BLaER1 treated with 17β-estradiol and CSF1 and Interleukin-3, amounts not matched to agents 10 nM and 100 nM (cell line): Measurements from ENCODE around the gene CACHD1.
A peak's percentile ranks its signal among the peaks of the same experiment; 100 is the strongest.

Experiments
- H3K27ac ChIP-seq, 11 experiments: shearing (Covaris generic); formaldehyde crosslinking; 2 replicates each; pipeline ENCODE4 v1.8.1; 2022
- H3K27me3 ChIP-seq, 11 experiments: shearing (Covaris generic); formaldehyde crosslinking; 2 replicates each; pipeline ENCODE4 v1.8.1; 2022
- H3K36me3 ChIP-seq, 11 experiments: shearing (Covaris generic); formaldehyde crosslinking; 2 replicates each; pipeline ENCODE4 v1.8.1; 2022
- H3K4me1 ChIP-seq, 10 experiments: shearing (Covaris generic); formaldehyde crosslinking; 2 replicates each; pipeline ENCODE4 v1.8.1; 2022
- H3K4me2 ChIP-seq, 11 experiments: shearing (Covaris generic); formaldehyde crosslinking; 2 replicates each; pipeline ENCODE4 v1.8.1; 2022
- H3K4me3 ChIP-seq, 10 experiments: shearing (Covaris generic); formaldehyde crosslinking; 2 replicates each; pipeline ENCODE4 v1.8.1; 2022
- H3K9ac ChIP-seq, 11 experiments: shearing (Covaris generic); formaldehyde crosslinking; 2 replicates each; pipeline ENCODE4 v1.8.1; 2022
- H3K9me3 ChIP-seq, 11 experiments: shearing (Covaris generic); formaldehyde crosslinking; replicated peaks in 1 of 11; 2 replicates each; pipeline ENCODE4 v1.8.1; 2022
- H4K20me1 ChIP-seq, 11 experiments: shearing (Covaris generic); formaldehyde crosslinking; 2 replicates each; pipeline ENCODE4 v1.8.1; 2022
- Cebpa-rat ChIP-seq, 11 experiments: shearing (Covaris generic); IDR thresholded peaks; 2 replicates each; pipeline ENCODE4 v1.8.1; 2022

The CACHD1 gene

DNA sequence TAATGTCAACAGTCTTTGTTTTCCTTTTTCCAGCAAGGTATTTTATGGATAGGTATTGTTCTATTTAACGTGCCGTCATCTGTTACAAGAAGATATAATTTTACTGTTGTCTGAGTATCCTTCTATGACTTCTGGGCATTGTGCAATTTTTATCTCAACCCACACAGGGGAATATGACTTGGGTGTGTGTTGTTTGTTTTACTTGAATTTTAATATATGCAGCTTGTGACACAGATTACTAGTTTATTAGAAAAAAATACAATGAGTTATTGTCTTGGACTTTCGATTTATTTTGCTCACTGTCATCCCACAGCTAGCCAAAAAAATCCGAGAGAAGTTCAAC, 111.9 kb downstream of the CACHD1 start:
- Histone ChIP-seq H3K9me3 (no peaks in the 10 kb centered on the region), H3K9ac (no peak overlapping the region), H3K4me1 (peaks cover 0 to 4% (median 0%) of the 10 kb centered on the region in 10 experiments; a peak in 1 of 20 replicates), H3K4me3 (no peak overlapping the region), H3K27me3 (no peaks in the 10 kb centered on the region), H3K4me2 (no peak overlapping the region), H3K27ac (no peak overlapping the region), H4K20me1 (no peaks in the 10 kb centered on the region), H3K36me3 (peaks cover 0 to 29% (median 4%) of the 10 kb centered on the region in 11 experiments; a peak in 7 of 22 replicates)
- no peak for TF ChIP-seq Cebpa-rat (IDR thresholded peaks at IDR 0.05)

DNA sequence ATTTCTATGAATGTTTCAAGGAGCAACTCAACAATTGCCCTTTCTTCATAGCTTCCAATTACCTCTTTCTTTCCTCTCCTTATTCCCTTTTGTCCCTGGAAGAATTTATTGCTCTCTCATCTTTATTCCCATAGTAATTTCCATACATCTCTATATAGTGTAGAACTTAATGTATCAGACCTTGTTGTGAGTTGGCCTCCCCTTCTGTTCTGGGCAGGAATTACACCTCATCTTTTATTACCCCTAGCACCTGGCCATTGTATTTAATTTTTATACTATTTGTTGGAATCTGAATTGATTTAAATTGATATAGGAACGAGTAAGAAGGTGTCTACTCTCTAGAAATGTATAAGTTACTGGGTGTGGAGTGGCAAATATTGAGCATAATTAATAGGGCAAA, 114.5 kb downstream of the CACHD1 start:
- no peak overlapping the region for H3K27ac ChIP-seq
- no peak overlapping the region for H3K9ac ChIP-seq
- no peaks in the 10 kb centered on the region for H4K20me1 ChIP-seq
- no peak for TF ChIP-seq Cebpa-rat (IDR thresholded peaks at IDR 0.05)
- peaks cover 0 to 33% (median 4%) of the 10 kb centered on the region in 11 experiments; a peak in 10 of 22 replicates for H3K36me3 ChIP-seq
- no peak overlapping the region for H3K4me3 ChIP-seq
- H3K9me3 ChIP-seq, result no peaks in the 10 kb centered on the region
- H3K4me2 ChIP-seq, result no peak overlapping the region
- peaks cover 0 to 4% (median 0%) of the 10 kb centered on the region in 10 experiments; a peak in 1 of 20 replicates for H3K4me1 ChIP-seq
- no peaks in the 10 kb centered on the region for H3K27me3 ChIP-seq

DNA sequence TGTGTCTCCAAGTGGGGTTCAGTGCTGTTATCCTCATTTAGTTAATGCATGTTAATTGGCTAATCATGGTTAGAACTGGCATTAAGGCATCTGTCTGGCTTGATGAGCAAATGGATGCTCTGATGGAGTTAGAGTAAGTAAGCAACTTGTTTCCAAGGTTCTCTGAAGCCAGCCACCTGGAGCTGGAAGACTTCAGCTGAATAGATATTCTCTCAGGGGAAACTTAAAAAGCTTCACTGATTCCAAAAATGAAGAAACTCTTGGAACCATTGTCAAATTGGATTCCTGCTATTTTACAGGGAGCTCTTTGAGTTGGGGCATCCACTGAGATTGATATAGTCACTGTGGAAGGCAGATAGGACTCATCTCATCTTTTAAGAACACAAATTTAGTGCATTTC, 118.9 kb downstream of the CACHD1 start:
- no peak overlapping the region for H3K4me2 ChIP-seq
- H3K4me1 ChIP-seq, result no peaks in the 10 kb centered on the region
- no peak overlapping the region for H3K4me3 ChIP-seq
- H3K36me3 ChIP-seq, result peaks cover 0 to 33% (median 4%) of the 10 kb centered on the region in 11 experiments; a peak in 8 of 22 replicates
- H3K27ac ChIP-seq, result no peak overlapping the region
- no peak overlapping the region for H3K9ac ChIP-seq
- no peaks in the 10 kb centered on the region for H3K9me3 ChIP-seq
- TF ChIP-seq Cebpa-rat (IDR thresholded peaks at IDR 0.05), result no peak
- H4K20me1 ChIP-seq, result no peaks in the 10 kb centered on the region
- no peaks in the 10 kb centered on the region for H3K27me3 ChIP-seq

DNA sequence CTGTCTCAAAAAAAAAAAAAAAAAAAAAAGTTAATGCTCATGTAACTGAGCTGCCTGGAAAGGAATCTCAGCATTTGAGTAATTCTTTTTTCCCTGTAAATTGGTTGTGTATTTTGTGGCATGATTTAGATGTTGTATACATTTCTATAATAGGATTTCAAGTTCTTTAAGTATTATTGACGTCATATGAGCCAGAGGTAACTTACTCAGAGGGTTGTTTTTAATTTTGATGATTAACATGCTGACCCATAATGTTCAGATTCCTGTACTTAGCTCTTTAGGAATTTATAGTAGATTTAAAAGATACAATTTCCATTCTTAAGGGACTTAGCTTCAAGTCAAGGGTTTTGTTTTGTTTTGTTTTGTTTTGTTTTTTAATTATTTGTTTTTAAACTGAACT, 120.4 kb downstream of the CACHD1 start:
- H3K9ac ChIP-seq, result no peak overlapping the region
- no peaks in the 10 kb centered on the region for H4K20me1 ChIP-seq
- H3K4me3 ChIP-seq, result no peak overlapping the region
- H3K36me3 ChIP-seq, result peaks cover 0 to 24% (median 4%) of the 10 kb centered on the region in 11 experiments; a peak in 7 of 22 replicates
- no peak overlapping the region for H3K4me2 ChIP-seq
- no peak overlapping the region for H3K27ac ChIP-seq
- TF ChIP-seq Cebpa-rat (IDR thresholded peaks at IDR 0.05), result no peak
- no peaks in the 10 kb centered on the region for H3K9me3 ChIP-seq
- H3K27me3 ChIP-seq, result no peaks in the 10 kb centered on the region
- H3K4me1 ChIP-seq, result no peaks in the 10 kb centered on the region

DNA sequence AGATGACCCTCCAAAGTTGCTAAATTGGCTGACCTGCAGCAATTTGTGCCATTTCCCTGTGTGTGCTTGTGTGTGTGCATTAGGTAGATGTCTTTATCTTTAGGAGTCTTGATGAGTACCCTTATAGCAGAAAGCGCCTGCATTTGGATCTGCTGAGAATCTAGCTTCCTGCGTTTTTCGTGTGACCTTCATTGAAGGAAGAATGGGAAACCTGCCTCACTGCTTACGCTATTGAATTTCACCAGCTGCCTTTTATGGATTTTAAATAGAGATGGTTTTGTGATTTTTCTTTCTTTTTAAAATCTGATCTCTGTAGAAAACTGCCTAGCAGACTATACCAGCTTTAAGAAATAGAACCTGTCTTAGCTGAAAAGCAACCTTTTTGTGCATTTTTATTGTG, 124.5 kb downstream of the CACHD1 start:
- Histone ChIP-seq H3K9ac (no peak overlapping the region), H3K4me1 (peaks cover 0 to 11% (median 6%) of the 10 kb centered on the region in 10 experiments; a peak in 7 of 20 replicates), H3K4me3 (no peak overlapping the region), H3K9me3 (no peaks in the 10 kb centered on the region), H3K4me2 (no peak overlapping the region), H3K36me3 (peaks cover 0 to 14% (median 0%) of the 10 kb centered on the region in 11 experiments; a peak in 7 of 22 replicates), H3K27me3 (no peaks in the 10 kb centered on the region), H4K20me1 (no peaks in the 10 kb centered on the region), H3K27ac (no peak overlapping the region)
- TF ChIP-seq Cebpa-rat (IDR thresholded peaks at IDR 0.05), result no peak

DNA sequence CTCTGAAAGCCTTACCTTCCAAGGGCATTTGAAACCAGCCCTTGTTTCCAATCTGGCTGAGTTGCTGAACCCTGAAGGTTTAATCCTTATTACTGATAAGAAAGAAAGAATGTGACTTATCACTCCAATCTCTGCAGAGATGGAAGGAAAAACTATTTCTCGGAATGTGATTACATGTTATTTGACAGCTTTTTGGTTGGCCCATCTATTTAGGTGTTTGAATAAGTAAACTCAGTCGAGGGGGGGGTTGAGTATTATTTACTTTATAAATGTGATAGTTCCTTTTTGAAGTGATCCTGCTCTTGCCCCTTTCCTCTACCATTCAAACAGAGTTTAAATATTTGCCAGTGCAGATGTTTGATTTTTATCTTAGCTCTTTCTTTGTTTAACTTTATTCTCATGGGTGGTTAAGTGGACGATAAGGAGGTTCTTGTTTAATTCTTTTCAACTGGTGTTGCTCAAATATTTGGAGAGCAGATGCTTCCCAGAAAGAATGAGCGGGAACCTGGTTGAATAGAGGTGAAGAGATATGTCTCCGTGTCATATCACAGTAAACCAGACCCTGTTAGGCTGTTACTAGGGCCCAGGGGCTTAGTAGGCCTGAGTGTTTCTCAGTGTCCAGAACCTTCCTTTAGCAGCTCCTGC, 126.1 kb downstream of the CACHD1 start:
- no peak for TF ChIP-seq Cebpa-rat (IDR thresholded peaks at IDR 0.05)
- no peaks in the 10 kb centered on the region for H3K27me3 ChIP-seq
- peaks cover 0 to 11% (median 6%) of the 10 kb centered on the region in 10 experiments; a peak in 7 of 20 replicates for H3K4me1 ChIP-seq
- peaks cover 0 to 21% (median 7%) of the 10 kb centered on the region in 11 experiments; a peak in 10 of 22 replicates for H3K36me3 ChIP-seq
- no peak overlapping the region for H3K4me2 ChIP-seq
- no peak overlapping the region for H3K9ac ChIP-seq
- no peaks in the 10 kb centered on the region for H4K20me1 ChIP-seq
- H3K27ac ChIP-seq, result no peak overlapping the region
- peaks cover 0 to 10% (median 0%) of the 10 kb centered on the region in 11 experiments; a peak in 2 of 22 replicates for H3K9me3 ChIP-seq
- no peak overlapping the region for H3K4me3 ChIP-seq

DNA sequence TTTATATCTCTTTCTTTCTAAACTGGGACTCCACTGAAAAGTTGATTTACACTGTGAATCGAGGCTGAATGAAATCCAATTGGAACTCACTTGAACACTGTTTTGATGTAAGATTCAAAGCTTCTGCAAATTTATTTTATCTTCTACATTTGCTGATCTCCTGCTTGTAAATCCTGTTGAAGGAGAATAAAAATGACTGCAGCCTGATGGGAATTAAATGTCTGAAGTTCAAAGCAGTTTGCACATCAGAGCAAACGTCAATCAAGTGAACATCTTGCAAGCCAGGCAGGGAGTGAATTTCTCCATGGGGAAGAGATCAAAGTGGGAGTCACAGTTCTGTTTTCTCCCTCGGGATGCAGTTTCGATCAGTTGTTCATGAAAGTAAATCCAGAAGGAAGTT, 127.2 kb downstream of the CACHD1 start:
- no peaks in the 10 kb centered on the region for H4K20me1 ChIP-seq
- peaks cover 0 to 11% (median 6%) of the 10 kb centered on the region in 10 experiments; a peak in 7 of 20 replicates for H3K4me1 ChIP-seq
- H3K4me2 ChIP-seq, result peak overlapping the region in 4 of 11 experiments; percentile 10 to 19 (median 18); a peak in 3 of 22 replicates
- peaks cover 0 to 10% (median 0%) of the 10 kb centered on the region in 11 experiments; a peak in 2 of 22 replicates for H3K9me3 ChIP-seq
- peaks cover 0 to 20% (median 7%) of the 10 kb centered on the region in 11 experiments; a peak in 9 of 22 replicates for H3K36me3 ChIP-seq
- TF ChIP-seq Cebpa-rat (IDR thresholded peaks at IDR 0.05), result no peak
- no peak overlapping the region for H3K4me3 ChIP-seq
- no peaks in the 10 kb centered on the region for H3K27me3 ChIP-seq
- no peak overlapping the region for H3K9ac ChIP-seq
- H3K27ac ChIP-seq, result no peak overlapping the region

DNA sequence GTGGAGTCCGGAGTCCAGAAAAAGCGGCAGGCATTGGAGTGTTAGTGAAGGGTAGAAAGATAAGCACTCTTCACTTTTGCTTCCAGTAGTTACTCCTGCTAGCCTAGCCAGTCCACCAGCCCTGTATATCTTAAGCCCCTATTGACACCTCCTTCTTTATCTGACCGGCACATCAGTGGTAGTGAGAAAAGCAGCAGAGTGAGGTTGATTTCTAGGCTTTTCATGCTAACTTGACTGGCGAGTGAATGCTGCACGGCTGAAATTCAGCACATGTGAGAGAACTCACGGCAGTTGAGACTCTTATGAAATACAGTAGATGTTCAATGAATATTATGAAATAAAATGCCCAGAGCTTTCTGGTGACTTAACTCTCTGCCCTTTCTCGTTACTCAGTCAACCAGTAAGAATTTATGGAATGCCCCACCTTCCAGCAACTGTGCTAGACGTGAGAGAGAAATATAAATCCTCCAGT, 128.2 kb downstream of the CACHD1 start:
- Histone ChIP-seq H3K4me2 (no peak overlapping the region), H3K27ac (no peak overlapping the region), H3K36me3 (peaks cover 0 to 28% (median 13%) of the 10 kb centered on the region in 11 experiments; a peak in 13 of 22 replicates)

DNA sequence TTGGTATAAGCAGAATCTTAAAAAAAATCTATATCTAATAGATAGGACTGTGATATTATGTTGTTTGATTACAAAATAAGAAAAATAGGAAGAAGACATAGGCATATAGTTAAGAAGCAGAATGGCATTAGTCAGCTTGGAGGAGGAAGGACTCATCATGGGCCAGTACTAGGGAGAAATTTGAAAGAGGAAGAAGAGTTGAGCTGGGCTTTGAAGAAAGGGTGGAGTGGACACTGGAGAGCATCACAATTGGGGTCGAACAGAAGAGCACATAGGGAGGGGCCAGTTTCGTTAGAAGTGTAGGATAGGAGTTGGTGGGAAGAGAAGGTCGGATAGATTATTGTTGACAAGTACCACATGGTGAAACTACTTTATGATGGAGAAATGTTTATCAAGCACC, 129.3 kb downstream of the CACHD1 start:
- Histone ChIP-seq H3K36me3 (peaks cover 0 to 39% (median 24%) of the 10 kb centered on the region in 11 experiments; a peak in 15 of 22 replicates), H3K9me3 (peaks cover 0 to 16% (median 0%) of the 10 kb centered on the region in 11 experiments; a peak in 5 of 22 replicates), H3K27ac (no peak overlapping the region), H3K4me3 (no peak overlapping the region), H3K4me2 (no peak overlapping the region), H3K27me3 (no peaks in the 10 kb centered on the region), H3K9ac (no peak overlapping the region), H4K20me1 (no peaks in the 10 kb centered on the region), H3K4me1 (peaks cover 0 to 11% (median 6%) of the 10 kb centered on the region in 10 experiments; a peak in 7 of 20 replicates)
- no peak for TF ChIP-seq Cebpa-rat (IDR thresholded peaks at IDR 0.05)

More for the DNA sequence above, 128.2 kb downstream of the CACHD1 start:
- Histone ChIP-seq H3K27me3 (no peaks in the 10 kb centered on the region), H4K20me1 (no peaks in the 10 kb centered on the region), H3K9ac (no peak overlapping the region), H3K4me3 (no peak overlapping the region), H3K4me1 (peaks cover 0 to 11% (median 6%) of the 10 kb centered on the region in 10 experiments; a peak in 7 of 20 replicates), H3K9me3 (peaks cover 0 to 10% (median 0%) of the 10 kb centered on the region in 11 experiments; a peak in 4 of 22 replicates)
- no peak for TF ChIP-seq Cebpa-rat (IDR thresholded peaks at IDR 0.05)
